H1 (cell line): Measurements from ENCODE around the gene SPINDOC. TPM values are rescaled to one million over a fixed set of nuclear protein-coding genes. Genes with fewer than 3 reads are reported as not detected.

ENCODE experiments used
- CHD1 ChIP-seq: IDR thresholded peaks from 2 replicates; pipeline ENCODE4 v1.6.1; 2012; ENCODE audit warnings: low read depth, low read length, improper control_type of control experiment
- EGR1 ChIP-seq: IDR thresholded peaks from 2 replicates; pipeline ENCODE4 v1.6.1; 2011; ENCODE audit warnings: low read depth, low read length, borderline replicate concordance
- EP300 ChIP-seq, 2 experiments: IDR thresholded peaks; 1 replicate in 1 of 2; 2 replicates in 1 of 2; pipeline ENCODE4 v1.6.1; 2011 to 2012; ENCODE audit warnings: low read depth in 2 of 2, low read length in 2 of 2, mild to moderate bottlenecking in 2 of 2, borderline replicate concordance in 1 of 2, inconsistent platforms in 1 of 2, moderate library complexity in 1 of 2
- EZH2 ChIP-seq: fragments of 200-600 bp; sonication (generic); IDR thresholded peaks from 2 replicates; pipeline ENCODE4 v1.7.1; 2012; ENCODE audit warnings: low read depth, mild to moderate bottlenecking, moderate library complexity, low read length, inconsistent platforms; ENCODE audit not compliant: severe bottlenecking
- FOSL1 ChIP-seq: IDR thresholded peaks from 2 replicates; pipeline ENCODE4 v1.6.1; 2011; ENCODE audit warnings: mild to moderate bottlenecking, low read depth, low read length, moderate library complexity; ENCODE audit not compliant: insufficient read depth
- JUN ChIP-seq: IDR thresholded peaks from 2 replicates; pipeline ENCODE4 v1.6.1; 2011; ENCODE audit warnings: low read depth, mild to moderate bottlenecking, improper control_type of control experiment, low read length
- JUND ChIP-seq: IDR thresholded peaks from 2 replicates; pipeline ENCODE4 v1.6.1; 2011; ENCODE audit warnings: mild to moderate bottlenecking, improper control_type of control experiment, low read length
- KDM4A ChIP-seq: IDR thresholded peaks from one replicate; pipeline ENCODE4 v1.7.1; 2012; ENCODE audit warnings: low read depth, mild to moderate bottlenecking, moderate library complexity, low read length, inconsistent platforms; ENCODE audit not compliant: severe bottlenecking
- NANOG ChIP-seq: IDR thresholded peaks from 2 replicates; pipeline ENCODE4 v1.6.1; 2011; ENCODE audit warnings: low read length, low read depth, mild to moderate bottlenecking, inconsistent platforms; ENCODE audit not compliant: insufficient read depth, poor library complexity, severe bottlenecking
- PHF8 ChIP-seq: fragments of 200-600 bp; sonication (generic); conservative IDR thresholded peaks from 2 replicates; pipeline ENCODE4 v1.7.1; 2012; ENCODE audit warnings: low read depth, mild to moderate bottlenecking, inconsistent platforms, low read length, moderate library complexity
- POLR2A ChIP-seq, 2 experiments: IDR thresholded peaks; 1 replicate in 1 of 2; 2 replicates in 1 of 2; pipeline ENCODE4 v1.6.1; 2011; ENCODE audit warnings: low read depth in 2 of 2, low read length in 2 of 2, mild to moderate bottlenecking in 2 of 2; ENCODE audit errors: control extremely low read depth in 1 of 2
- POLR2AphosphoS5 ChIP-seq: IDR thresholded peaks from 2 replicates; pipeline ENCODE4 v1.6.1; 2011; ENCODE audit warnings: low read depth, low read length
- RBBP5 ChIP-seq: IDR thresholded peaks from 2 replicates; pipeline ENCODE4 v1.7.1; 2012; ENCODE audit warnings: low read depth, mild to moderate bottlenecking, inconsistent platforms, low read length, moderate library complexity, borderline replicate concordance
- RXRA ChIP-seq: IDR thresholded peaks from 2 replicates; pipeline ENCODE4 v1.6.1; 2011; ENCODE audit warnings: low read depth, mild to moderate bottlenecking, low read length, moderate library complexity; ENCODE audit not compliant: insufficient read depth
- SAP30 ChIP-seq: fragments of 300-600 bp; sonication (generic); IDR thresholded peaks from 2 replicates; pipeline ENCODE4 v1.7.1; 2012; ENCODE audit warnings: low read length, moderate library complexity, mild to moderate bottlenecking, inconsistent platforms; ENCODE audit not compliant: insufficient read depth, insufficient replicate concordance
- SIX5 ChIP-seq: IDR thresholded peaks from 2 replicates; pipeline ENCODE4 v1.6.1; 2011; ENCODE audit warnings: mild to moderate bottlenecking, low read depth, low read length
- SP2 ChIP-seq: IDR thresholded peaks from 2 replicates; pipeline ENCODE4 v1.6.1; 2012; ENCODE audit warnings: mild to moderate bottlenecking, low read length, inconsistent platforms
- TBP ChIP-seq: IDR thresholded peaks from 2 replicates; pipeline ENCODE4 v1.6.1; 2011; ENCODE audit warnings: low read depth, low read length, improper control_type of control experiment
- TCF12 ChIP-seq: IDR thresholded peaks from 2 replicates; pipeline ENCODE4 v1.6.1; 2011; ENCODE audit warnings: low read depth, mild to moderate bottlenecking, low read length
- polyA plus RNA-seq, 7 experiments: library from polyadenylated mRNA; depleted of rRNA in 3 of 7; stranded (reverse) in 5 of 7; unstranded in 2 of 7; fragments of >200 nt in 5 of 7; fragments of 200-250 nt in 2 of 7; gene quantifications; 1 replicate in 5 of 7; 2 replicates in 1 of 7; 4 replicates in 1 of 7; pipeline versions ENCODE4 v1.2.1 to v1.2.3, GENCODE V29; 2011 to 2013; ENCODE audit warnings: missing spikeins in 2 of 7, mixed read lengths in 2 of 7
- total RNA-seq: library from RNA; stranded (reverse); fragmentation: NEBNext Ultra II Directional; extraction: Animal tissue kit (Norgen Biotek cat#: 25700); gene quantifications from 2 replicates; pipeline ENCODE4 v1.2.1, GENCODE V29; 2021
- TF ChIP-seq, protein P1 (sequence below): IDR thresholded peaks from 2 replicates; pipeline ENCODE4 v1.6.1; 2012; ENCODE audit warnings: low read length, inconsistent platforms
- TF ChIP-seq, protein P2 (sequence below): IDR thresholded peaks from 2 replicates; pipeline ENCODE4 v1.6.1; 2011; ENCODE audit warnings: low read length, improper control_type of control experiment

SPINDOC gene
- total and polyA plus RNA-seq, 2 of the 8 experiments (the other 6 are each of a cell fraction or from before 2014, with no cell fraction given): 78.7 to 99.7 TPM

DNA sequence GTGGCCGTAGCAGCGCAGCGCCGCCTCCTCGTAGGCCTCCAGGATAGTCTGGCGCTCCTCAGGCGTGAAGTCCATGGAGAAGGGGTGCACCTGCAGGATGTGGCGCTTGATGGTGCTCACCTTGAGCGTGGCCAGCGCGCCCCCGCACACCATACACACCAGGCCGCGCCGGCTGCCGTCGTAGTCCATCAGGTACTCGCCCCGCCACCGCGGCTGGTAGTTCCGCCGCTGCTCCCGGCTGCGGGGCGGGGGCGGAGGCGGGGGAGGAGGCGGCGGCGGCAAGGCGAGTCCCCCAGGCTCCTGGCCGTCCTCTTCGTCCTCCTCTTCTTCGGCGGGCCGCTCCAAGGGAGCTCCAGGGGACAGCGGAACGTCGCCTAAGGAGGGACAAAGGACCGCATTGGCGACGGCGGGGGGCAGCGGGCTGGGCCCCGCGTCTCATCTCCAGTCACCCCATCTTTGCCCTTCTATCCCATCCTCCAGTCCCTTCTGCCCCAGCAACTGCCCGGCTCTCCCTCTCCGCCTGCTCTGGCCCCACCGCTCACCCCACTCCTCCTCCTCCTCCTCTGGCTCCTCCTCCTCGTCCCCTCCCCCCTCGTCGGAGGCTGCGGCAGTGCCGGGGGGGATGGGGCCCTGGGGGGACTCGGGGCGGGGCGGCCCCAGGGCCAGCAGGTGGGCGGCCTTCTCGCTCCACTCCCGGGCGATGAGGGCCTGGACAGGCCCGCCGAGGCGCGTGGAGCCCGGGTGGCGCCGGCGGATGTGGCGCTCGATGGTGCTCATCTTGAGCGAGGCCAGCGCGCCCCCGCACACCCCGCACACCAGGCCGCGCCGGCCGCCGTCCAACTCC is 49.5 kb upstream of the SPINDOC start (continued):
- peak in 1 of 2 experiments; percentile 79; a peak in 2 of 3 replicates for TF ChIP-seq POLR2A (IDR thresholded peaks at IDR 0.05; ENCODE audit: control extremely low read depth in 1 of 2, low read depth in 2 of 2, low read length in 2 of 2)
- TF ChIP-seq FOSL1: no peak
- TF ChIP-seq POLR2AphosphoS5: peak; percentile 92
- peak; percentile 29; the same call in 1 of the 2 replicates for TF ChIP-seq PHF8
- no peak for TF ChIP-seq SP2
- no peak for TF ChIP-seq RBBP5
- TF ChIP-seq RXRA: no peak
- no peak for TF ChIP-seq JUND
- no peak for TF ChIP-seq SIX5
- TF ChIP-seq EP300 (IDR thresholded peaks at IDR 0.05; ENCODE audit: borderline replicate concordance in 1 of 2, low read depth in 2 of 2, low read length in 2 of 2): no peak
- peak; percentile 68; the same call in 1 of the 2 replicates for TF ChIP-seq EGR1
- no peak for TF ChIP-seq NANOG
- TF ChIP-seq, protein P1, sequence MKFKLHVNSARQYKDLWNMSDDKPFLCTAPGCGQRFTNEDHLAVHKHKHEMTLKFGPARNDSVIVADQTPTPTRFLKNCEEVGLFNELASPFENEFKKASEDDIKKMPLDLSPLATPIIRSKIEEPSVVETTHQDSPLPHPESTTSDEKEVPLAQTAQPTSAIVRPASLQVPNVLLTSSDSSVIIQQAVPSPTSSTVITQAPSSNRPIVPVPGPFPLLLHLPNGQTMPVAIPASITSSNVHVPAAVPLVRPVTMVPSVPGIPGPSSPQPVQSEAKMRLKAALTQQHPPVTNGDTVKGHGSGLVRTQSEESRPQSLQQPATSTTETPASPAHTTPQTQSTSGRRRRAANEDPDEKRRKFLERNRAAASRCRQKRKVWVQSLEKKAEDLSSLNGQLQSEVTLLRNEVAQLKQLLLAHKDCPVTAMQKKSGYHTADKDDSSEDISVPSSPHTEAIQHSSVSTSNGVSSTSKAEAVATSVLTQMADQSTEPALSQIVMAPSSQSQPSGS: 0 out of 2 replicates have a peak, but pooled peaks have one; percentile 16
- no peak for TF ChIP-seq EZH2
- TF ChIP-seq, protein P2, sequence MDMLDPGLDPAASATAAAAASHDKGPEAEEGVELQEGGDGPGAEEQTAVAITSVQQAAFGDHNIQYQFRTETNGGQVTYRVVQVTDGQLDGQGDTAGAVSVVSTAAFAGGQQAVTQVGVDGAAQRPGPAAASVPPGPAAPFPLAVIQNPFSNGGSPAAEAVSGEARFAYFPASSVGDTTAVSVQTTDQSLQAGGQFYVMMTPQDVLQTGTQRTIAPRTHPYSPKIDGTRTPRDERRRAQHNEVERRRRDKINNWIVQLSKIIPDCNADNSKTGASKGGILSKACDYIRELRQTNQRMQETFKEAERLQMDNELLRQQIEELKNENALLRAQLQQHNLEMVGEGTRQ: no peak
- TF ChIP-seq TBP: peak; percentile 75; the same call in 1 of the 2 replicates
- no peak for TF ChIP-seq SAP30
- TF ChIP-seq TCF12: no peak; the same call in 1 of the 2 replicates
- TF ChIP-seq KDM4A: peak; percentile 18
- TF ChIP-seq CHD1: no peak
- no peak for TF ChIP-seq JUN
